Kidney tubule cell (primary cell): Measurements from ENCODE around the gene RFX8.
"Not testable (repeated sequence)": the region's sequence is repeated elsewhere in the genome, so short reads cannot be mapped to it uniquely, and the experiment has no call there.

Experiments used
- DNase-seq: peaks from one replicate; pipeline ENCODE4 v3.0.0-alpha.2; 2018; ENCODE audit warnings: low spot score

RFX8 gene

DNA sequence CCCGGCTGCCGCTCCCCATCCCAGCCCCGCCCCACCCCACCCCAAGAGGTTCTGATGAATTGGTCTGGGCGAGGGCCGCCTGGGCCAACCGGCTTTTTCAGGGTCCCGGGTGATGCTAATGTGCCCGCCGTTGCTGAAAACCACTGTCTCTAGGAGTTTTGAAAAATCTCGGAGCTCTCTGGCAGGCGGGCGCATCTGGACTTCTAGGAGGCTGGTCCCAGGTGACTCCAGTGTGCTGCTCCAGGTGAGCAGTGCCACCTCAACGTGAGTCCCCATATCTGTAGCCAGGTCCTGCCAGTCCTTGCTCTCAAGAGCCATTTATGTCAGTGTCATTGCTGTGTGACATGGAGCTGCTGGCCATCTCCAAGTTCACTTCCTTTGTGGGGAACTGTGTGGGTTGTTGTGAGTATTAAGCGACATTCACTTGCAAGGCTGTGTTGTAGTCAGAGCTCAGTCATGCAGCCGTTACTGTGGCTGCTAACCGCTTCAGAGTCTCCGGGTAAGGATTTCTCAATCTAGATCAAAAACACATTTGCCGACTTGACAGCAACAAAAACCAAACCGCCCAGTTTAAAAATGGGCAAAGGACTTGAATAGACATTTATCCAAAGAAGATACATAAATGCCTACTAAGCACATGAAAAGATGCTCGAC, at the start of gene RFX8:
Gene RFX8, minus strand, starts transcription at position 382 of the 654 bp plus-strand sequence. CDS start 8,264 bp downstream, outside the sequence.
- peak; percentile 16 for DNase-seq

DNA sequence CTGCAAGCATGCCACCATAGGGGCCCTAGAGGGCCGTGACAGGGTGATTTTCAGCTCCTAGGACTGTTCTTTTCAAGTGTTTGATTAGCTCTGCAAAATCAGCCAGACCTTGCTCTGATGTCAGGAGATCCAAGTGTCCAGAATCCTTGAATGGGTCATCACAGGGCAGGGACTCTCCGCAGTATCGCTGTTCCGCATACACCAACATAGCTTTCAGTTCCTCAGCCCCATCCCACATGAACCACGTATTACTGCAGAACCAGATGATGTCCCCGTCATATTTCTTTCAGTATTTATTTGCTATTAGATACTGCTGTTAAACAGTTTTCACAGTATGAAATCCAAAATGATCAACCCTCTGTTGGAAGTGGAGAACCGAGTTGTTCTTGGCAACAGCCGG, 46.6 kb upstream of the RFX8 start:
- no peak for DNase-seq

GRCh38 chr2:101520246-101520645, 45.3 kb upstream of the RFX8 start:
- peak; percentile 92 for DNase-seq

DNA sequence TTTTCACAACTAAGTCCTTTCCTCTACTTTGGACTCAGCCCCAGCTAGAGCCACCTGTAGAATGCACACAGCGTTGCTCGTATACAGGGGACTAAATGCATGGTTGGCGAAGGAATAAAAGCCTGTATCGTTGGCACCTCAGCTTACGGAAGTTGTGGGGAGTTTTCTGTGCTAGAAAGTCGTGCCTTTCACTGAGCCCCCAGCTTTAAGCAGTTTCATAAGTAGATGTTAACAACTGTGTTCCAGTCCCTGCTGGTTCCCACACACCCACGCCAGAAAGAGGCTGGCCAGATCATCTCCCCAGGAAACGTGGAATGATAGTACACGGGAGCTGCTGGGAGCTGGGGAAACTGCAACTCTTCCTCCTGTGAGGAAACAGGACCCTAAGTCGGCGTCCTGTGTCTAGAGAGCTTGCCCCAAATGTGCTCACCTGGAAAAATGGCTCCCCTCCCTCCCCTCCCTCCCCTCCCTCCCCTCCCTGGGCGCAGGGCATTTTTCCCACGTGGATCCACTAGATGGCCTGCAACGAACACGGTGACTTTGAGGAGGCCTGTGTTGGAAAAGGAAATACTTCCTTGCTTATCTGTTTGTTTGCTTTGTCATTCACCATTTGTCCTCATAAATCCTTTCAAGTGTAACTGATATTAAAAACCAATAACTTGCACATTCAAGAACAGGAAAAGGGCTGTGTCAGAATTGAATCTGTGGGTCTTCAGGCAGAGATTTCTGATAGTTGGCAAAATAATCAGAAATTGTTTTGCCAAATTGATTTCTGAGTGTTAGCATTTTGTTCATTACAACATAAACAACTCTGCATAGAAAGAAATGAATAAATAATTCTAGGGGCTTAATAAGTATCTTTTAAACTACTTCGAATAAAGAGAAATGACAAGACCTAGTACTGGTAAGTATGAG, 43.9 kb upstream of the RFX8 start:
- peak; percentile 81 for DNase-seq

GRCh38 chr2:101517758-101518271, 42.9 kb upstream of the RFX8 start:
- peak; percentile 79 for DNase-seq

- peak; percentile 98 for DNase-seq
These were observed 42.1 kb upstream of the RFX8 start for GRCh38 chr2:101516823-101517690.

DNA sequence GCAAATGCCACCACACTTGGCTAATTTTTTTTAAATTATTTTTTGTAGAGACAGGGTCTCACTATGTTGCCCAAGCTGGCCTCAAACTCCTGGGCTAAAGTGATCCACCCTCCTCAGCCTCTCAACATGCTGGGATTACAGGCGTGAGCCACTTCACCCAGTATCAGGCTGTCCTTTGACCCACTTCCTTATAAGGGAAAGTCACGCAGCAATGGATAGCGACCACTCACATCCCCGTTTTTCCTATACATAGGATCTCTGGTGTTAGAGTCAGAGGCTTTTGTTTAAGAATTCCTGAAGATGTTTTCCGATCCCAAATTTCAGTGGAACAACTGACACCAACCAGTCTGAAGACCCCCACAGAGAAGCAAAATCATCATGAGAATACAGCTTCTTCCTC, 41.4 kb upstream of the RFX8 start:
- DNase-seq = no peak

DNA sequence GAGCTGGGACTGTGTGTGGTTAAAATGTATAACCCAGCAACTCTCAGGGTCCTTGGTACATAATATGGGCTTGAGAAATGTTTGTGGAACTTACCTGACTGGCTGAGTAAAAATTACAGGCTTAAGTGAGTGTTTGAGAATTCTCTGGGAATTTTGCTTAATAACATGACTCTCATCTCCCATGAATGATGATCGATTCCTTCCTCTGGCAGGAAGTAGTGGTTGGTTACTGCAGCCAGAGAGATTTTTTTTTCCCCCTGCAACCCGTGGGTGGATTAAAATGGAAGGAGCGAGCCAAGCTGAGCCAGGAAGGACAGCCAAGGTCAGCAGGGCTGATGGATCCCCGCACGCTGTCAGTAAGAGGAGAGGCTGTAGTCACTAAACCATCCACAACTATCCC, 40.6 kb upstream of the RFX8 start:
- peak; percentile 22 for DNase-seq

DNA sequence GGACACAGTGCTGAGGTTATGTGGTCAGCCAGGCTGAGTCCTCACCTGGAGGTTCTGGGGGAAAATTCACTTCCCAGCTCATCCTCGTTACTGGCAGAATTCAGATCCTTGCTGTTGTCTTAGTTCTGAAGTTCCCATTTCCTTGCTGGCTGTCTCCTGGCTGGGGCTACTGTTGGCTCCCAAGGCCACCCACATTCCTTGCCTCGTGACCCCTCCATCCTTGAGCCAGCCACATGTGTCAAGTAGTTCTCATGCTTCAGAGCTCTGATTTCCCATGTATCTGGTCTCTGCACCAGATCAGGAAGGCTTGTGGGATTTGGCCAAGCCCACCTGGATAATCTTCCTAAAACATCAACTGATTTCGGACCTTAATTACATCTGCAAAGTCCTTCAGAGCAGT, 38.1 kb upstream of the RFX8 start:
- no peak for DNase-seq

DNA sequence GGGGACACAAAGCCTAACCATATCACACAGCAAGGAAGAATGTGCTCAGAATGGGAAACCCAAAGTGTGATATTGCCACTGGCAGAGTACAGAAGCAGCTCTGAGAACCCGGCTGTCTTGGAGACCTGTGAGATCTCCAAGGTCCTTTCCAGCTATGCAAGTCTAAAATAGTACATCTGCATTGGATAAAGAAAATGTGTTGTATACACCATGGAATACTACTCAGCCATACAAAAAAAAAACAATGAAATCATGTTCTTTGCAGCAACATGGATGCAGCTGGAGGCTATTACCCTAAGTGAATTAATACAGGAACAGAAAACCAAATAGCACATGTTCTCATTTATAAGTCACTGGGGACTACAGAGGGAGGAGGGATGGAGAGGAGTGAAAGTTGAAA, 36.5 kb upstream of the RFX8 start:
- DNase-seq = no peak

DNA sequence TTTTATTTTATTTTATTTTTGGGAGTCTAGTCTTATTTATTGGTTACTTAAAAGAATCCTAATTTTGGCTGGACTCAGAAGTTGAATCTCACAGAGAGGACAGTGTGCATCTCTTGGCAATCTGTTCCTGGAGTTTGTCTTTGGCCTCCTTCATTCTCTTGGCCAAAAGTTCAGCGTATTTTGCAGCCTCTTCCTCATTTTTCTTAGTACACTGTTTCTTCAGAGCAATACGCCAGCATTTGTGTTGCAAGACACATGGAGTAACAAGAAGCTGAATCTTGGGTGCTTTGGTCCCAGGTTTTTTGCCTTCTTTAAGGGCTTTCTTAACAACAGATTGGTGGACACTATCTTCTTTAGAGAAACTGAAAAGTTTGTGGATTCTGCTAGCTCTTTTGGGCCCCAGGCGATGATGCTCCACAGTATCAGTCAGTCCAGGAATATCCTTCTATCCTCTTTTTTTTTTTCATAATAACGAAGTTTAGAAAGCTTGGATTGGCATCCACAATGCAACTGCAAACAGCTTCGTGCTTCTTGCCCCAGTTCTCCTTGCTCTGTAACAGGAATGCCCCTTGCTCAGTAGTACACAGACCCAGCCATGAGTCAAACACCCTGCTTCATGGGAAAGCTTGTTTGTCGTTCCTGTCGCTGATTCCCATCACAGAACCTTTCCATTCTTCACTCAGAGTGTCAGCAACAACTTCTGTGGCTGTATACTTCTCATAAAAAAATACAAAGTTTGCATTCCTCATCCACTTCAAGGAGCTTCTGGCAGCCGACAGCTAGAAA, 34.8 kb upstream of the RFX8 start:
- DNase-seq = no peak

- DNase-seq = no peak
These were observed 33.7 kb upstream of the RFX8 start for GRCh38 chr2:101508636-101509035.

DNA sequence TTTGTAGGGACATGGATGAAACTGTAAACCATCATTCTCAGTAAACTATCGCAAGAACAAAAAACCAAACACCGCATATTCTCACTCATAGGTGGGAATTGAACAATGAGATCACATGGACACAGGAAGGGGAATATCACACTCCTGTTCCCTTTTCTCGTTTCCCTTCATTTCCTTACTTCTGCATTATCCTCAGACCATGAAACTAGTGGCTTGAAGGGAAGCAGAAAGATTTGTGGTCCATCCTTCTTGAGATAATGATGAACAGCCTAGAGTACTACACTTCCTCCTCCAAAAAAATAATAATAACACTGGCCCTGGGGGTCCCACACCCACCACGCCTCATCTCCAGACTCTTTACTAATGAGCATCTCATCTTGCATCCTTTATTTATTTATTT, 30.4 kb upstream of the RFX8 start:
- not testable (repeated sequence) for DNase-seq

GRCh38 chr2:101504744-101505143, 29.8 kb upstream of the RFX8 start:
- DNase-seq = not testable (repeated sequence)

DNA sequence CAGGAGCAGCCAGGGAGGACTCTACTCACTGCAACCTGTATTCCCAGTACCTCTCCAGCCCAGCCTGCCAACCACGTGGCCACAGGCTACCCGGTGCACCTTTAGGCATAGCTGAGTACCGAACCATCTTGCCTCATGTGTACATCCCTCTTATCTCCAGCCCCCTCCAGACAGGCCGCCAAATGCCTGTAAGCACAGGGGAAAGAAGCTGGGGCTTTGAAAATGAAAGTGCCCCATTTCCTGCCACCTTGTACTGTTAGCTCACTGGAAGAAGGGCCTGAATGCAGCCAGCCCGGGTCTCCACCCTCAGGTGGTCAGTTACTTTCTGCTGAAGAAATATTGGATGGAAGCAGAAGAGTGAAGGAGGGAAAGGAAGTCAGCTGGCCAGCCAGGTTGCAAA, 27.2 kb upstream of the RFX8 start:
- no peak for DNase-seq

DNA sequence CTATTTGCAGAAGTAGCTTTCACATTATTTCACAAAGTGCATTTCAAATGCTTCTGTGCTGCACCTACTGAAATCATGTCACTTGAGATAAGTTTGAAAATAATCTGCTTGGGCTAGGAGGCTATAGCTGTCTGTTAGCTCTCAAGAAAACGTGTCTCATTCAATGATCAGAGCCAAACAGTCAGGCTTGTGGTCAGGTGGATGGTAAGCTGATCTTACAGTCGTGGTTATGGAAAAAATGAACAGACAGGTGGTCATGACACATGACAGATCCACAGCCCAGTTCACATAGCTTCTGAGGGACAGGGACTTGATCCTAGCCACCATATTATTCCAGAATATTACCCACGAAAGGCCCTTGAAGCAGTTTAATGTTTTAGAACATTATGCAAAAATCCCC, 26.5 kb upstream of the RFX8 start:
- peak; percentile 39 for DNase-seq

- DNase-seq = no peak
These were observed 25.9 kb upstream of the RFX8 start for GRCh38 chr2:101500860-101501259.

DNA sequence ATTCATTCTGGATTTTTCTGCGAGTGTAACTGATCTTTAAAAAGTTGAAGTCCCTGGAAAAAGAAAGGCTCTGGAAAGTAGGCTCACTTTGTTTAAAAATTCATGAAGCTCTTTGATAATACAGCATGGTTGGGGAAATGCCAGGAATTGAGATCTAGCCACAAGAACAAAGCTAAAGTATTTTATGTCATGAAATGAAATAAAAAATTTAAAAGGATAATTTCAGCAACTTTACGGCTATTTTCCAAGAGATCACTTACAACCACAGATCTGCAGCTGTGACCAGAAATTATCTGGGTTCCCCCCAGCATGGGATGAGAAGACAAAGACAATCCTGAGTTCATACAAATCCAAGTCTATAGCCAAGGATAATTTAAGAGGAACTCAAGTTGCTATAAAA, 25.3 kb upstream of the RFX8 start:
- DNase-seq = no peak

- no peak for DNase-seq
These were observed 21.4 kb upstream of the RFX8 start for GRCh38 chr2:101496279-101496678.

- DNase-seq = no peak
These were observed 18.1 kb upstream of the RFX8 start for GRCh38 chr2:101492936-101493473.

GRCh38 chr2:101486994-101487393, 12.1 kb upstream of the RFX8 start:
- no peak for DNase-seq
